Suppressor macrophage treated with lipopolysaccharide for 1 hour (primary cell): Measurements from ENCODE around the gene MRGPRX4.

Source experiments
- DNase-seq, 3 donors: peaks; one replicate each; pipeline ENCODE4 v3.0.0-alpha.2; 2020 to 2022

The MRGPRX4 gene

DNA sequence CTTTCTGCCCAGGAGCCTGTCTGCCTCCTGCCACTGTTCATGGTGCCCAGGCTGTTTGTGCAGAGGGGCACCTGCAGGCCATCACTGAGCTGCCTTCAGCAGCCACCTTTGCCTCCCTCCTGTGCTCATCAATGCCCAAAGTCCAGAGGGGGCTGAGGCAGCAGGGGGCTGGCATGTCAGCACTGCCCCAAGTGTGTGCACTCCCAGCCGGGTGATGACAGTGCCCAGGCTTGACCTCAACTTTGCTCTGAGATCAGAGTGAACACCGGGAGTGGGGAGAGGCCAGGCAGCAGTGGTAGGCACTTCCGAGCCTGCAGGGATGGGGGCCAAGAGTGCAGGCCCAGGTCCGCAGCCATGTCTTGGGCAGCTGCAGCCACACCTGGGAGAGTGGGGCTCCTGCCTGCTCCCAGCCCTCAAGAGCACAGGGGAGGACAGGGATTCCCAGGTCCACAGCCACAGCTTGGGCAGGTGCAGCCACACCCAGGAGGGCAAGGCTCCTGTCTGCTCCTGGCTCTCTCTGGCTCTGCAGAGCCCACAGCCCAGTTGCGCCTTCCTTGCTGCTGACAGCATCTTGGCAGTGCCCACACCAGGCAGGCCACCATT lies 48.7 kb downstream of the MRGPRX4 start:
- no peak for DNase-seq

DNA sequence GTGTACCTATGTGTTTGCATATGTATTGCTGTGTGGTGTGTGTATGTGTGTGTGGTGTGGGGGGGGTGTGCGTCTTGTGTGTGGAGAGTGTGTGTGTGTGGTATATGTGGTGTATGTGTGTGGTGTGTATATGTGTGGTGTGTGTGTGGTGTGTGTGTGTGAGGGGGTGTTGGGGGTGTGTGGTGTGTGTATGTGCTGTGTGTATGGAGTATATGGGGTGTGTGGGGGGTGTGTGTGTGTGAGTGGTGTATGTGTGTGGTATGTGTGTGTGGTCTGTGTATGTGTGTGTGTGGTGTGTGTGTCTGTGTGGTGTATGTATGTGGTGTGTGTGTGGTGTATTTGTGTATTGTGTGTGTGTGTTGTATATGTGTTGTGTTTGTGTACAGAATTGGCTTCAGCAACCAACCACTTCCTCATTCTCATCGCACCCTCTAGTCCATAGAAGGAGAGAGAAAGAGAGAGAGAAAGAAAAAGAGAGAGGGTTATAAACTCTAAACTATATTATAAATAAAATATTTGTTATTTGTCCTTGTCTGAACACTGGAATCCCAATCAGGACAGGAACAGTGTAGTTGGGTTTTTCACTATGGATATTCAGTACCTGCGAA lies 50.3 kb downstream of the MRGPRX4 start:
- no peak for DNase-seq
